GM19238 (cell line): ENCODE measurements around the gene HAVCR2.
"Not testable (repeated sequence)": the region's sequence is repeated elsewhere in the genome, so short reads cannot be mapped to it uniquely, and the experiment has no call there.

Experiments
- DNase-seq: peaks from one replicate; pipeline ENCODE4 v3.0.0; 2011; ENCODE audit warnings: low spot score; ENCODE audit not compliant: insufficient read length

Gene HAVCR2

DNA sequence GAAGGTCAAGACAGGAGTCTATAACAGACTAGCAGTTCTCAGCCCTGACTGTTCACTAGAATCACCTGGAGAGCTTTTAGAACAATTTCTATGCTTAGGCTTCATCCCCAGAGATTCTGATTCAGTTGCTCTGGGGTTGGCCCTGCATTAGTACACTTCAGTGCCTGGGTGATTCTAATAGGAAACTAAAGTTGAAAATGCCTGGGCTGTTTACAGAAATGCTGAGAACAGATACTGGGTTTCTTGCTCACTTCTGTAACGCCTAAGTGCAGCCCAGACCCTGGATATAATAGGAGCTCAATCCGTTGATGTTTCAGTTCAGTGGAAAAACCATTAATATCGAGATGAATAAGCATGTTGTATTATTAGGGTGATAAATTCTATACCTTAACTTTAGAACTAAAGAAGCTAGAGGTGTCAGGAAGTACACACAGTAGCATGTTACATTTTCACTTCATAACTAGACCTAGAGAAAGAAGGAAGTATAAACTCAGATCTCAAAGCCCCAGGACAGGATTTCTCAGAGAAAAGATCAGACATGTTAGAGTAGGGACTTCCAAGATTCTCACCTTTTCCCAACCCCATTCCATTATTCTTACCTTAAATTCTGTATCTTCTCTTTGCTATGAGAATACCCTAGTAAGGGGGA lies 20.4 kb downstream of the HAVCR2 start:
- no peak for DNase-seq

DNA sequence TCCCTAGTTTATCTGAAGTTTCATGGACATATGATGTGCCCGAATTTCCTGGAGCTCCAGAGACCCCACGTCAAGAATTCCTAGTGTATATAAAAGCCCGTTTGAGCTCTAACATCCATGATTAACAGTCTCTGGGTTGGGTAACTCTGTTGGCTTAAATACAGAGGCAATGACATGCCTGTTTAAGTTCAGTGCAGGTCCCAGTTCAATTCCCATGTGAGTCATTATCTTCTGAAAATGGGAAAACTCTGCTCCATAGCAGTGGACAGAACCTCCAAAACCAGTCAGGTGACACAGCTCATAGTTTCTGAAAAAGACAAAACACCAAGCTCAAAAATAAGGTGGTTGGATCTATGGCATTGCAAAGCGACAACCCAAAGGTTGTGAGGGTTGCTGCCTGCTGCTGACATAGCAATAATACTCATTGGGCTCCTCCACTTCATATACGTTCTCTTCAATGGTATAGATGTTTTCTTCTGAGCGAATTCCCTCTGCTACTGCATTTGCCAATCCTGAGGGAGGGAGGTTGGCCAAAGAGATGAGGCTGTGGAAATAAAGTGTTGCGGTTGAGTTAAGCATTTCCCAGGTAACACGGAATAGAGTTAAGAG lies 22.0 kb downstream of the HAVCR2 start:
- DNase-seq: no peak

GRCh38 chr5:157085930-157086329 lies 22.9 kb downstream of the HAVCR2 start:
- DNase-seq: no peak

GRCh38 chr5:157080286-157080685 lies 28.6 kb downstream of the HAVCR2 start:
- DNase-seq: no peak

- DNase-seq: no peak
These were observed 32.3 kb downstream of the HAVCR2 start for GRCh38 chr5:157076558-157076957.

GRCh38 chr5:157072508-157072907 lies 36.3 kb downstream of the HAVCR2 start:
- no peak for DNase-seq

- DNase-seq: no peak
These were observed 38.9 kb downstream of the HAVCR2 start for GRCh38 chr5:157069949-157070348.

GRCh38 chr5:157068785-157069184 lies 40.1 kb downstream of the HAVCR2 start:
- DNase-seq: no peak

- no peak for DNase-seq
These were observed 40.5 kb downstream of the HAVCR2 start for GRCh38 chr5:157068339-157068738.

GRCh38 chr5:157067005-157067404 lies 41.8 kb downstream of the HAVCR2 start:
- DNase-seq: no peak

GRCh38 chr5:157066080-157066479 lies 42.8 kb downstream of the HAVCR2 start:
- DNase-seq: no peak

DNA sequence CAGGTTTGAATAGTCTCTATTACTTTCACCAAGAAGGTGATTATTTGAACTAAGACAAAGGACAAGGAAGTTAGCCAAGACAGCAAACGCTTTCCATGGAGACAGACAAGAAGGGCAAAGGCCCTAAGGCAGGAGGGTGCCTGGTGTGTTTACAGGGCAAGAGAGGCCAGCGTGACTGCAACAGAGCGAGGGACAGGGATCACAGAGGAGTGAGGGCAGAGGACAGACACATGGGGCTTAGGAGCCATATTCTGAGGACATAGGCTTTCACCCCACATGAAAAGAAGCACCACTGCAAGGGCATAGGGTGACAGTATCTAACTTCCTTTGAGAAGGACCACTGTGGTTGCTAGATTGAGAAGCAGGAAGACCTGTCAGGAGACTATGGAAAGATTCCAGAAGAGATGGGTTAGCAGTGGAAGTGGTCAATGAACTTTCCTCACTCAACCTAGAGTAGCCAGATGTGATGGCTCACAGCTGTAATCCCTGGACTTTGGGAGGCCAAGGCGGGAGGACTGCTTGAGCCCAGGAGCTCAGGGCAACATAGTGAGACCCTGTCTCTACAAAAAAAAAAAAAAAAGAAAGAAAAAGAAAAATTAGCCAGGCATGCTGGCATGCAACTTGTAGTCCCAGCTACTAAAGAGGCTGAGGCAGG lies 44.9 kb downstream of the HAVCR2 start:
- no peak for DNase-seq

- no peak for DNase-seq
These were observed 49.0 kb downstream of the HAVCR2 start for GRCh38 chr5:157059891-157060290.

DNA sequence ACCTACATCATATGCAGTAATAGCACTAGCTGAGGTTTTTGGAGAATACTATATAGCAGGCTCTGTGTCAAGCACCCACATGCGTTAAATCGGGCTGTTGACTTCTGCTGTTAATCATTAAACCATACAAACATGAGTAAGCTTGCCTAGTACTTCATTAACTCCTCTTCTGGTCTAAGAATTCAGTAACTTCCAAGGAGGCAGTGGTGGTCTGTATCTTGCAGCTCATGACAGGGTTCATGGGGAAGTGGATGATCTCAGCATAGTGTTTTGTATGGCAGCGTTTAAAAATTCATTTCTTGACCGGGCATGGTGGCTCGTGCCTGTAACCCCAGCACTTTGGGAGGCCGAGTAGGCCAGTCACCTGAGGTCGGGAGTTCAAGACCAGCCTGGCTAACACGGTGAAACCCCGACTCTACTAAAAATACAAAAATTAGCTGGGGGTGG lies 49.7 kb downstream of the HAVCR2 start, which contains the start of gene HAVCR1:
TSS of gene HAVCR1 (minus strand) at position 24 of the 447 bp plus-strand sequence. CDS start 1,173 bp downstream, outside the sequence.
- DNase-seq: no peak

DNA sequence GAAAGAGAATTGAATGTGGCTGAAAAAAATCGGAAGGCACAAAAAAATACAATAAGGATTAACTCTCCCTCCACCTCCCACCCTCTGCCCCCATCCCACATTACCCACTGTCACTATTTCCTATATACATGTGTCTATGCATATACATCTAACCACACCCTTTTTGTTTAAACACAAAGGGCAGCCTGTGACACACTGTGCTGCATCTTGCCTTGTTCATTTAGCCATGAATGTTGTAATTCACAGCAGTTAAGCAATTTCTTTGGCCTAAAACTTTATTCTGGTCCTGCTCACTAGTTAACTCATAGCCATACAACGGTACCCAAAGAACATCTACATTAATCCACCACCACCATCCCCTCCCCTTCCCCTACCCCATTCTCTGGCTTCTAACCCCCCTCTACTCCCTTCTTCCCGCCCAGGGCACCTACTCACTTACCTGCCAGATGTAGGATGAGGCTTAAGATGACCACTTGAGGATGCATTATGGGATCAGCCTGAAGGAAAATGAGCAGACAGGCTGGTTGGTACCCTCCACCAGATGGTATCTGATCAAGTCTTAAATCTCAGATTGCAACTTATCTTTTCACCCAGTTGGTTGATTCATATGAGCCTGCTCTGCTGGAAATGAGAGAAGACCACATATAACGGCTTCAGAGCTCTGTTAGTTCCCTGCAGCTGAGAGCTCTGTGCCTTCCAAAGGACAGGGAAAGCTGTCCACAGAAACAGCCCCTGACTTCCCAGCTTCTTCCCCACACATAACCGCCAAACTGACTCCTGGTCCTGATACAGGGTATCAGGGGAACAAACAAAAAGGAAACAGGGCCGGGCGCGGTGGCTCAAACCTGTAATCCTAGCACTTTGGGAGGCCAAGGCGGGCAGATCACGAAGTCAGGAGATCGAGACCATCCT lies 51.1 kb downstream of the HAVCR2 start:
- DNase-seq: no peak

GRCh38 chr5:157056848-157057247 lies 52.0 kb downstream of the HAVCR2 start:
- DNase-seq: not testable (repeated sequence)

DNA sequence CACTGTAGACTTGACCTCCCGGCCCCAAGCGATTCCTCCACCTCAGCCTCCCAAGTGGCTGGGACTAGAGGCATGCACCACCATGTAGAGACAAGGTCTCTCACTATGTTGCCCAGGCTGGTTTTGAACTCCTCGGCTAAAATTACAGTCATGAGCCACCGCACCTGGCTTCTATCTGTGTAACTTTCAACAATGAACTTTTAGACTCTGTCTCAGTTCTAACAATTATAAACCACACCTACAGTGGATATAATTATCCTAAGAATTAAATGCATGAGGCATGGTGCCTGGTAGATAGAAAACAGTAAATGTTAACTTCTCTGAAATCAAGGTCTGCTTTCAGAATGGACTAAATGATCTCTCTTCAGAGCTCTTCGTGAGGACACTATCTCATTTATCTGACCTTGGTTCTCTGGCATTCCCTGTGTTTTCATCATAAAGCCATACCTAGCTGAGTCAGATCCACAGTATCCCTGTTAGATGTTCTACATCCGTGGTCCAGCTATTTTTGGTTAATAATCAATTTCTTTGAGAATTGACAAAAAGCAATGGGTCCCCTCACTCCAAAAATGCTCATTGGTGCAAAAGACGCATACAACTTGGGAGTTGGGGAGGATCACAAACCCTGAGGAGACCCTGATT lies 57.1 kb downstream of the HAVCR2 start:
- no peak for DNase-seq

- DNase-seq: no peak
These were observed 58.8 kb downstream of the HAVCR2 start for GRCh38 chr5:157050050-157050449.

GRCh38 chr5:157049605-157050004 lies 59.2 kb downstream of the HAVCR2 start:
- DNase-seq: no peak

DNA sequence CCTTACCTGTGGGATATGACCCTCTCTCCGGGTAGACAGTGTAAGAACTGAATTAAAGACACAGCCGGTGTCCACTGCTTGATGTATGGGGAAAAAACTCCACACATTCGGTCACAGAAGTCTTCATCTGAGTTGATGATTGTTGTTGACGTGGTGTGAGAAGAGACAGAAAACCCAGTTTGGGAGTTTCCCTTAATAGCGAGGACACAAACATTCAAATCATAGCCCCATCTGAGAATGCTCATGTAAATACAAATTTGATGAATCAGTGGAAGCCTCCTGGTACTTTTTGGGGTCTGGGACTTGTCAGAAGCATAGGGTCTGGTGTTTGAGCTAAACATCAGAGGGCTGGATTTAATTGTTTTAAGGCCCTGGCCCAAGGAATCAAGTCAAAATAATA lies 60.9 kb downstream of the HAVCR2 start:
- DNase-seq: no peak

DNA sequence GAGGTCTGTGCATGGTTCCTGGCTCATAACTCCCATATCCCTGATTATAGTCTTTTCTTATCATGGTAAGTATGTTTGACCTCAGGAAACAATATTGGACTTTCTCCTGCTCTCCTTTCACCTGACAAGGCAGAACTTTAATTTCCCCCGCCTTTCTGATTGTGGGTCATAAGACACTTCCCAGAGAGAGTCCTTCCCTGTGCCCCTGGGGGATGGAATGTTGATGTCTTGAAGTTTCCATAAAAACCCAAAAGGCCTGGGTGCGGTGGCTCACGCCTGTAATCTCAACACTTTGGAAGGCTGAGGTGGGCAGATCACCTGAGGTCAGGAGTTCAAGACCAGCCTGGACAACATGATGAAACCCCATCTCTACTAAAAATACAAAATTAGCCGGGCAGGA lies 61.8 kb downstream of the HAVCR2 start:
- not testable (repeated sequence) for DNase-seq
